Measurements from ENCODE around the gene NRIP3. TPM values are rescaled to one million over a fixed set of nuclear protein-coding genes. Genes with fewer than 3 reads are reported as not detected.
A peak's percentile ranks its signal among the peaks of the same experiment; 100 is the strongest.

The NRIP3 gene
- total and polyA plus RNA-seq, 2 of the 13 experiments (the other 11 are each of a cell fraction or from before 2014, with no cell fraction given) = 0.04 to 0.07 TPM

DNA sequence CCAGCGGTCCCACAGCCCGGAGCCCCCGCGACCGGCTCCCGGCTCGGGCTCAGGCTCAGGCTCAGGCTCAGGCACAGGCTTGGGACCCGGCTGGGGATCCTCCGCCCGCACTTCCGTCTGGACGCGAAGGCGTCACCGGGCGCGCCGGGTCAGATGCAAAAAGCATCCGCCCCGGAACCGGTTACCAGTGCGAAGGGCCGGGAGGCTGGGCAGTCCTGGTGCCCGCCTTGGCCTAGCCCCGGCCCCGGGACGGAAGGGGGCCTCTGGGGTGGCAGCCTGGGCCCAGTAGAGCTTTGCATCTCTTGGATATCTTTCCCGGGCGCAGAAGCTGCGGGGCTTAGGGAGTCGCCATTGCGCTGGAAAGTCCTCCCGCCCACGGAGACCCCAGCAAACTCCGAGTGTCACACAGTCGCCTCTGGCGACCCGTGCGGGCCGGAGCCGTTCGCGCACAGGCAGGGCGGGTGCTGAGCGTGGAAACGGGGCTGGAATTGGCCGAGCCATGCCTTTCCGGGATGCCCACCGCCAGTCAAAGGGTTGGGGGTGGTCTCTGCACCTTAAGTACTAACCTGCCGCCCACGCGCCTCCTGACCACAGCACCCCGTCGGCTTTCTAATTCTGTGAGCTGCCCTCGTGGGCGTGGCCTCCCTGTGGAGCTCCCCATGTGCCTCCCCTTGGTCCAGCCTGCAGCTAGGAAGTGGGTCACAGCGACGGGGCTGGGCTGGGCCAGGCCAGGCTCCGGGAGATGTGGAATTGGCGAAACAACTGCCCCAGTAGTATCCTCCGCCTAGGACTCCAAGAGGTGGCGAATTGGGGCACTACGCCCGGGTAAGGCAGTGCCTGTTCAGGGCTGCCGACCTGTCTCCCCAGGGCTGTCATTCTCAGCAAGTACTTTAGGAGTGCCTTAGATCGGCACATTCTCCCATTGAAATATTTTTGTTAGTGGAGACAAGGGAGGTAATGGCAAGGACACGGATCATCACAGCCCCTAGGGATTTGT, 39.2 kb downstream of the NRIP3 start, which contains the start of gene TMEM9B (continued):
- TF ChIP-seq, protein P1, sequence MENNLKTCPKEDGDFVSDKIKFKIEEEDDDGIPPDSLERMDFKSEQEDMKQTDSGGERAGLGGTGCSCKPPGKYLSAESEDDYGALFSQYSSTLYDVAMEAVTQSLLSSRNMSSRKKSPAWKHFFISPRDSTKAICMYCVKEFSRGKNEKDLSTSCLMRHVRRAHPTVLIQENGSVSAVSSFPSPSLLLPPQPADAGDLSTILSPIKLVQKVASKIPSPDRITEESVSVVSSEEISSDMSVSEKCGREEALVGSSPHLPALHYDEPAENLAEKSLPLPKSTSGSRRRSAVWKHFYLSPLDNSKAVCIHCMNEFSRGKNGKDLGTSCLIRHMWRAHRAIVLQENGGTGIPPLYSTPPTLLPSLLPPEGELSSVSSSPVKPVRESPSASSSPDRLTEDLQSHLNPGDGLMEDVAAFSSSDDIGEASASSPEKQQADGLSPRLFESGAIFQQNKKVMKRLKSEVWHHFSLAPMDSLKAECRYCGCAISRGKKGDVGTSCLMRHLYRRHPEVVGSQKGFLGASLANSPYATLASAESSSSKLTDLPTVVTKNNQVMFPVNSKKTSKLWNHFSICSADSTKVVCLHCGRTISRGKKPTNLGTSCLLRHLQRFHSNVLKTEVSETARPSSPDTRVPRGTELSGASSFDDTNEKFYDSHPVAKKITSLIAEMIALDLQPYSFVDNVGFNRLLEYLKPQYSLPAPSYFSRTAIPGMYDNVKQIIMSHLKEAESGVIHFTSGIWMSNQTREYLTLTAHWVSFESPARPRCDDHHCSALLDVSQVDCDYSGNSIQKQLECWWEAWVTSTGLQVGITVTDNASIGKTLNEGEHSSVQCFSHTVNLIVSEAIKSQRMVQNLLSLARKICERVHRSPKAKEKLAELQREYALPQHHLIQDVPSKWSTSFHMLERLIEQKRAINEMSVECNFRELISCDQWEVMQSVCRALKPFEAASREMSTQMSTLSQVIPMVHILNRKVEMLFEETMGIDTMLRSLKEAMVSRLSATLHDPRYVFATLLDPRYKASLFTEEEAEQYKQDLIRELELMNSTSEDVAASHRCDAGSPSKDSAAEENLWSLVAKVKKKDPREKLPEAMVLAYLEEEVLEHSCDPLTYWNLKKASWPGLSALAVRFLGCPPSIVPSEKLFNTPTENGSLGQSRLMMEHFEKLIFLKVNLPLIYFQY (CRISPR knock-in tag; IDR thresholded peaks at IDR 0.05; ENCODE audit: borderline replicate concordance) = 0 out of 2 replicates have a peak, but pooled peaks have one; percentile 32
- TF ChIP-seq TOPORS (CRISPR knock-in tag; IDR thresholded peaks at IDR 0.05) (0 out of 2 replicates have a peak, but pooled peaks have one; percentile 48), AGO2 (optimal IDR thresholded peaks at IDR 0.05; ENCODE audit: low read depth, low read length) (peak; percentile 86), FOXO4 (CRISPR knock-in tag; conservative IDR thresholded peaks at IDR 0.05) (no peak), RFXAP (CRISPR knock-in tag; IDR thresholded peaks at IDR 0.05; ENCODE audit: borderline replicate concordance) (peak; percentile 40; the same call in 1 of the 2 replicates), ZFP1 (CRISPR knock-in tag; IDR thresholded peaks at IDR 0.05) (no peak), HOXA5 (CRISPR knock-in tag; IDR thresholded peaks at IDR 0.05) (peak; percentile 38; the same call in 1 of the 2 replicates), PRPF4 (IDR thresholded peaks at IDR 0.05; ENCODE audit: low read depth, low read length, poor library complexity, severe bottlenecking) (no peak), ZHX1 (CRISPR knock-in tag; IDR thresholded peaks at IDR 0.05; ENCODE audit: low read depth) (0 out of 2 replicates have a peak, but pooled peaks have one; percentile 23), ZNF607 (CRISPR knock-in tag; IDR thresholded peaks at IDR 0.05; ENCODE audit: borderline replicate concordance) (peak; percentile 64; the same call in 1 of the 2 replicates), ZNF207 (IDR thresholded peaks at IDR 0.05; ENCODE audit: borderline replicate concordance) (no peak), ZFP41 (CRISPR knock-in tag; IDR thresholded peaks at IDR 0.05; ENCODE audit: borderline replicate concordance) (no peak), CHD4 (IDR thresholded peaks at IDR 0.05; ENCODE audit: borderline replicate concordance, low read length) (0 out of 2 replicates have a peak, but pooled peaks have one; percentile 39), GLI4 (CRISPR knock-in tag; IDR thresholded peaks at IDR 0.05; ENCODE audit: borderline replicate concordance) (0 out of 2 replicates have a peak, but pooled peaks have one; percentile 96)
- TF ChIP-seq, protein P2, sequence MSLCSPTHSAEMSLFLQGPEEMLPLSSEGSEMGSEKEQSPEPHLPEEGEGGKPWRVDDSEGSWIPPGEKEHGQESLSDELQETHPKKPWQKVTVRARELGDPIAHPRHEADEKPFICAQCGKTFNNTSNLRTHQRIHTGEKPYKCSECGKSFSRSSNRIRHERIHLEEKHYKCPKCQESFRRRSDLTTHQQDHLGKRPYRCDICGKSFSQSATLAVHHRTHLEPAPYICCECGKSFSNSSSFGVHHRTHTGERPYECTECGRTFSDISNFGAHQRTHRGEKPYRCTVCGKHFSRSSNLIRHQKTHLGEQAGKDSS (CRISPR knock-in tag; IDR thresholded peaks at IDR 0.05; ENCODE audit: borderline replicate concordance, low read depth) = 0 out of 2 replicates have a peak, but pooled peaks have one; percentile 4
- TF ChIP-seq, protein P3, sequence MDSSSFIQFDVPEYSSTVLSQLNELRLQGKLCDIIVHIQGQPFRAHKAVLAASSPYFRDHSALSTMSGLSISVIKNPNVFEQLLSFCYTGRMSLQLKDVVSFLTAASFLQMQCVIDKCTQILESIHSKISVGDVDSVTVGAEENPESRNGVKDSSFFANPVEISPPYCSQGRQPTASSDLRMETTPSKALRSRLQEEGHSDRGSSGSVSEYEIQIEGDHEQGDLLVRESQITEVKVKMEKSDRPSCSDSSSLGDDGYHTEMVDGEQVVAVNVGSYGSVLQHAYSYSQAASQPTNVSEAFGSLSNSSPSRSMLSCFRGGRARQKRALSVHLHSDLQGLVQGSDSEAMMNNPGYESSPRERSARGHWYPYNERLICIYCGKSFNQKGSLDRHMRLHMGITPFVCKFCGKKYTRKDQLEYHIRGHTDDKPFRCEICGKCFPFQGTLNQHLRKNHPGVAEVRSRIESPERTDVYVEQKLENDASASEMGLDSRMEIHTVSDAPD (CRISPR knock-in tag; IDR thresholded peaks at IDR 0.05) = no peak
